ENCODE data around the gene TEX10. TPM values are rescaled to one million over a fixed set of nuclear protein-coding genes. Genes with fewer than 3 reads are reported as not detected.
"Not testable (repeated sequence)": the region's sequence is repeated elsewhere in the genome, so short reads cannot be mapped to it uniquely, and the experiment has no call there.

The TEX10 gene
- total and polyA plus RNA-seq, 2 donors (not counting 1 experiment from before 2014, with no cell fraction given): 23.6 to 24.9 TPM

DNA sequence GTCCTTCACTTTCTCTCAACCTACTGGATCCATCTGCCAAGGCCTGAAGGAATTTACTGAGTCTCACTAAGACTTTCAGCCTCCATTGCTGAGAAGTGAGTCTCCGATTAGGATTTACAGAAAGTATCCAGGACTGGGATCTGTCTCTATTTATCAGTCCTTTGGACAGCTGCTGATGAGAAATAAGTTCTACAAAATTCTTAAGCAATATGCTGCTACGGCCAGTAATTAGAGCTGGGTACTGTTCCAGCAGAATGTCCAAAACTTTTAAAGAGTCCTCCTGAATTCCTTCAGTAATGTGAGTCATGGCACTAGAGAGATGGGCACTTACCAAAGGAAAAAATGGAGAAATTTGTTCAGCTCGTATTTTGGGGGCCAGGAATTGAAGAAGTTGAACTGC is 5.9 kb downstream of the TEX10 start:
- Histone ChIP-seq H3K4me2 (ENCODE audit: extremely low read depth, insufficient read depth, low read length) (no peak overlapping the region), H3K9ac (ENCODE audit: insufficient read depth, low read length) (no peak overlapping the region), H3K27ac (ENCODE audit: insufficient read depth, low read length) (no peak overlapping the region), H4K20me1 (ENCODE audit: control insufficient read depth, extremely low read depth, insufficient read depth, low read length) (no peaks in the 10 kb centered on the region), H2AFZ (ENCODE audit: low read length) (no peak overlapping the region), H3K4me1 (ENCODE audit: control insufficient read depth, extremely low read depth, insufficient read depth, low read length) (peaks cover 4% of the 10 kb centered on the region), H3K4me3 (replicated peaks in 1 of 4; ENCODE audit: control extremely low read depth in 1 of 4, insufficient read depth in 1 of 4, low read depth in 3 of 4, low read length in 4 of 4) (no peak overlapping the region), H3K9me3 (ENCODE audit: control insufficient read depth, insufficient read depth, low read depth, low read length) (no peaks in the 10 kb centered on the region), H3K27me3 (ENCODE audit: control insufficient read depth, insufficient read depth, low read length) (no peaks in the 10 kb centered on the region), H3K36me3 (ENCODE audit: control insufficient read depth, insufficient read depth, low read length) (peaks cover 1% of the 10 kb centered on the region), H3K79me2 (ENCODE audit: control insufficient read depth, insufficient read depth, low read length) (peaks cover 65% of the 10 kb centered on the region)
- no peak for TF ChIP-seq EZH2 (IDR thresholded peaks at IDR 0.05; ENCODE audit: low read length, missing control alignments)
- TF ChIP-seq, protein P1, sequence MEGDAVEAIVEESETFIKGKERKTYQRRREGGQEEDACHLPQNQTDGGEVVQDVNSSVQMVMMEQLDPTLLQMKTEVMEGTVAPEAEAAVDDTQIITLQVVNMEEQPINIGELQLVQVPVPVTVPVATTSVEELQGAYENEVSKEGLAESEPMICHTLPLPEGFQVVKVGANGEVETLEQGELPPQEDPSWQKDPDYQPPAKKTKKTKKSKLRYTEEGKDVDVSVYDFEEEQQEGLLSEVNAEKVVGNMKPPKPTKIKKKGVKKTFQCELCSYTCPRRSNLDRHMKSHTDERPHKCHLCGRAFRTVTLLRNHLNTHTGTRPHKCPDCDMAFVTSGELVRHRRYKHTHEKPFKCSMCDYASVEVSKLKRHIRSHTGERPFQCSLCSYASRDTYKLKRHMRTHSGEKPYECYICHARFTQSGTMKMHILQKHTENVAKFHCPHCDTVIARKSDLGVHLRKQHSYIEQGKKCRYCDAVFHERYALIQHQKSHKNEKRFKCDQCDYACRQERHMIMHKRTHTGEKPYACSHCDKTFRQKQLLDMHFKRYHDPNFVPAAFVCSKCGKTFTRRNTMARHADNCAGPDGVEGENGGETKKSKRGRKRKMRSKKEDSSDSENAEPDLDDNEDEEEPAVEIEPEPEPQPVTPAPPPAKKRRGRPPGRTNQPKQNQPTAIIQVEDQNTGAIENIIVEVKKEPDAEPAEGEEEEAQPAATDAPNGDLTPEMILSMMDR (conservative IDR thresholded peaks at IDR 0.05 in 1 of 2, IDR thresholded peaks at IDR 0.05 in 1 of 2; ENCODE audit: low read depth in 1 of 2, low read length in 2 of 2): no peak
- peak; percentile 67 to 68 for DNase-seq (ENCODE audit: low read depth in 2 of 2)

DNA sequence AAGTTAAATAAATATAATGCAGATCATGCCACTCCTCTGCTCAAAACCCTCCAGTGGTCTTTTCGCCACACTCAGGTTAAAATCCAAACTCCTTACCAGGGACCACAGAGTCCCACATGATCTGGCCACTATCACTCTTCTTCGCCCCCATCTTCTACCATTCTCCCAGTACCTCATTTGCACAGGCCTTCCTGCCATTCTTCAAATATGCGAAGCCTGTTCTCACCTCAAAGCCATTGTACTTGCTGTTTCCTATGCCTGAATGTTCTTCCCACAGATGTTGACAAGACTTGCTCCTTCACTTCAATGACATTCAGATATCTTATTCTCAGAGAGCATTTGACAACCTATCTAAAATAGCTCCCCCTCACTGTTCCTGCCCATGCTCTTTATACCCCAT is 10.9 kb downstream of the TEX10 start:
- peaks cover 30% of the 10 kb centered on the region for H3K79me2 ChIP-seq (ENCODE audit: control insufficient read depth, insufficient read depth, low read length)
- TF ChIP-seq EZH2 (IDR thresholded peaks at IDR 0.05; ENCODE audit: low read length, missing control alignments): no peak
- TF ChIP-seq, protein P1 (conservative IDR thresholded peaks at IDR 0.05 in 1 of 2, IDR thresholded peaks at IDR 0.05 in 1 of 2; ENCODE audit: low read depth in 1 of 2, low read length in 2 of 2): no peak
- peaks cover 4% of the 10 kb centered on the region for H3K36me3 ChIP-seq (ENCODE audit: control insufficient read depth, insufficient read depth, low read length)

DNA sequence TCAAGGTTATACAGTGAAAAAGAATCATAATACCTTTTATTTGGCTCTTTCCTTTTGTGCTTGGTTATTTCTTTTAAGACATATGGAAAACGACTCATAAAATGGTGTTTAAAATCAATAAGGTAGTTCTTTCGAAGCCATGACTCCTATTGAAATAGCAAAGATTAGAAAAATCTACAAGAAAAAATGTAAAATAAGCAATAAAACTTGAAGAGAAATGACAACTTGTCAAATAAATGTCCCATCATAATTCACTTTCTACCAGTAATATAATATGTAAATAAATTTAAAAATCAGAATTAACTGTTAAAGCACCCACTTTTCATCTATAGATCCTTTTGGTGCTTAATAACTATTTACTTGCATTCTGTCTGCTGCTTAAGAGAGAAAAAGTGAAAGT is 12.5 kb downstream of the TEX10 start:
- TF ChIP-seq, protein P1 (conservative IDR thresholded peaks at IDR 0.05 in 1 of 2, IDR thresholded peaks at IDR 0.05 in 1 of 2; ENCODE audit: low read depth in 1 of 2, low read length in 2 of 2): no peak
- no peak for TF ChIP-seq EZH2 (IDR thresholded peaks at IDR 0.05; ENCODE audit: low read length, missing control alignments)
- Histone ChIP-seq H3K4me1 (ENCODE audit: control insufficient read depth, extremely low read depth, insufficient read depth, low read length) (no peaks in the 10 kb centered on the region), H3K4me2 (ENCODE audit: extremely low read depth, insufficient read depth, low read length) (no peak overlapping the region), H3K4me3 (replicated peaks in 1 of 4; ENCODE audit: control extremely low read depth in 1 of 4, insufficient read depth in 1 of 4, low read depth in 3 of 4, low read length in 4 of 4) (no peak overlapping the region), H3K27me3 (ENCODE audit: control insufficient read depth, insufficient read depth, low read length) (no peaks in the 10 kb centered on the region), H3K36me3 (ENCODE audit: control insufficient read depth, insufficient read depth, low read length) (peaks cover 4% of the 10 kb centered on the region), H3K9me3 (ENCODE audit: control insufficient read depth, insufficient read depth, low read depth, low read length) (no peaks in the 10 kb centered on the region), H3K9ac (ENCODE audit: insufficient read depth, low read length) (no peak overlapping the region), H3K27ac (ENCODE audit: insufficient read depth, low read length) (no peak overlapping the region), H2AFZ (ENCODE audit: low read length) (no peak overlapping the region), H4K20me1 (ENCODE audit: control insufficient read depth, extremely low read depth, insufficient read depth, low read length) (no peaks in the 10 kb centered on the region), H3K79me2 (ENCODE audit: control insufficient read depth, insufficient read depth, low read length) (peaks cover 22% of the 10 kb centered on the region)
- no peak for DNase-seq (ENCODE audit: low read depth in 2 of 2)

More for the DNA sequence above, 10.9 kb downstream of the TEX10 start:
- H3K4me1 ChIP-seq (ENCODE audit: control insufficient read depth, extremely low read depth, insufficient read depth, low read length): no peaks in the 10 kb centered on the region
- H2AFZ ChIP-seq (ENCODE audit: low read length): no peak overlapping the region
- no peak overlapping the region for H3K4me2 ChIP-seq (ENCODE audit: extremely low read depth, insufficient read depth, low read length)
- no peaks in the 10 kb centered on the region for H4K20me1 ChIP-seq (ENCODE audit: control insufficient read depth, extremely low read depth, insufficient read depth, low read length)
- H3K9ac ChIP-seq (ENCODE audit: insufficient read depth, low read length): no peak overlapping the region
- no peaks in the 10 kb centered on the region for H3K9me3 ChIP-seq (ENCODE audit: control insufficient read depth, insufficient read depth, low read depth, low read length)
- H3K27me3 ChIP-seq (ENCODE audit: control insufficient read depth, insufficient read depth, low read length): no peaks in the 10 kb centered on the region
- no peak overlapping the region for H3K27ac ChIP-seq (ENCODE audit: insufficient read depth, low read length)
- no peak overlapping the region for H3K4me3 ChIP-seq (replicated peaks in 1 of 4; ENCODE audit: control extremely low read depth in 1 of 4, insufficient read depth in 1 of 4, low read depth in 3 of 4, low read length in 4 of 4)
- no peak for DNase-seq (ENCODE audit: low read depth in 2 of 2)

DNA sequence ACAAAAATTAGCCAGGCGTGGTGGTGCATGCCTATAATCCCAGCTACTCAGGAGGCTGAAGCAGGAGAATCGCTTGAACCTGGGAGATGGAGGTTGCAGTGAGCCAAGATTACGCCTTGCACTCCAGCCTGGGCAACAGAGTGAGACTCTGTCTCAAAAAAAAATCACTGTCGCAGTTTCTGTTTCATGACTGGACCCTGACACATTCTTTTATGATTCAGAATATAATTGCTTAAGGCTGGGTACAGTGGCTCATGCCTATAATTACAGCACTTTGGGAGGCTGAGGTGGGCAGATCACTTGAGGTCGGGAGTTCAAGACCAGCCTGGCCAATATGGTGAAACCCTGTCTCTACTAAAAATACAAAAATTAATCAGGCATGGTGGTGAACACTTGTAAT is 14.0 kb downstream of the TEX10 start:
- not testable (repeated sequence) for H3K9ac ChIP-seq (ENCODE audit: insufficient read depth, low read length); H3K27ac ChIP-seq (ENCODE audit: insufficient read depth, low read length); H3K27me3 ChIP-seq (ENCODE audit: control insufficient read depth, insufficient read depth, low read length); H3K4me1 ChIP-seq (ENCODE audit: control insufficient read depth, extremely low read depth, insufficient read depth, low read length); H3K36me3 ChIP-seq (ENCODE audit: control insufficient read depth, insufficient read depth, low read length); DNase-seq (ENCODE audit: low read depth in 2 of 2); H3K4me2 ChIP-seq (ENCODE audit: extremely low read depth, insufficient read depth, low read length); H2AFZ ChIP-seq (ENCODE audit: low read length); H3K9me3 ChIP-seq (ENCODE audit: control insufficient read depth, insufficient read depth, low read depth, low read length); H3K4me3 ChIP-seq (replicated peaks in 1 of 4; ENCODE audit: control extremely low read depth in 1 of 4, insufficient read depth in 1 of 4, low read depth in 3 of 4, low read length in 4 of 4); H4K20me1 ChIP-seq (ENCODE audit: control insufficient read depth, extremely low read depth, insufficient read depth, low read length)
- peaks cover 18% of the 10 kb centered on the region for H3K79me2 ChIP-seq (ENCODE audit: control insufficient read depth, insufficient read depth, low read length)
